Astrocyte of the spinal cord (primary cell): ENCODE data around the gene GNA12.

ENCODE experiments used
- DNase-seq: peaks from one replicate; pipeline ENCODE4 v3.0.0; 2011; ENCODE audit warnings: low read depth, low spot score
- H3K4me3 ChIP-seq: 2 replicates; pipeline ENCODE4 v1.5.1; 2011; ENCODE audit warnings: low read depth, mild to moderate bottlenecking, low read length, moderate library complexity
- in situ Hi-C: cut with HindIII; loops from 2 replicates; pipeline ENCODE4 v1.10.0; 2017; ENCODE audit warnings: low sequenced_read_pairs
- TF ChIP-seq, protein P1 (sequence below): IDR thresholded peaks from 2 replicates; pipeline ENCODE4 v1.5.1; 2012; ENCODE audit warnings: low read depth, mild to moderate bottlenecking, low read length, inconsistent platforms

Gene GNA12

DNA sequence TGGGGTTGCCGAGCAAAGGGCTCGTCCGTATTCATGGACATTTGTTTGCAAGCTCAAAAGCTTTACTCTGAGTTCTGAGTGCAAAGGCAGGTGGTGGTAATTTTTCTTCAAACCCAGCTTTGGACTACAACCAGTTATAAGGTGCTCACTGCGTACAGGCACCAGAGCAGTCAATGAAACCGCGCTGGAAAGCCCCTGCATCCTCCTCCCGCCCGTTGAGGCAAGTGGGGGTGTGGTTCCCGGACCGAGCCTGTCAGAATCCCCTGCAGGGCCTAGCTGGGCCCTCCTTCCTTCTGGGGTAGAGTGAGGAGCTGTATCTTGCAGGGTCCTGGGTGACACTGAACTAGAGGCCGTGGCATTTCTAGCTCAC is 133.8 kb downstream of the GNA12 start:
- TF ChIP-seq, protein P1, sequence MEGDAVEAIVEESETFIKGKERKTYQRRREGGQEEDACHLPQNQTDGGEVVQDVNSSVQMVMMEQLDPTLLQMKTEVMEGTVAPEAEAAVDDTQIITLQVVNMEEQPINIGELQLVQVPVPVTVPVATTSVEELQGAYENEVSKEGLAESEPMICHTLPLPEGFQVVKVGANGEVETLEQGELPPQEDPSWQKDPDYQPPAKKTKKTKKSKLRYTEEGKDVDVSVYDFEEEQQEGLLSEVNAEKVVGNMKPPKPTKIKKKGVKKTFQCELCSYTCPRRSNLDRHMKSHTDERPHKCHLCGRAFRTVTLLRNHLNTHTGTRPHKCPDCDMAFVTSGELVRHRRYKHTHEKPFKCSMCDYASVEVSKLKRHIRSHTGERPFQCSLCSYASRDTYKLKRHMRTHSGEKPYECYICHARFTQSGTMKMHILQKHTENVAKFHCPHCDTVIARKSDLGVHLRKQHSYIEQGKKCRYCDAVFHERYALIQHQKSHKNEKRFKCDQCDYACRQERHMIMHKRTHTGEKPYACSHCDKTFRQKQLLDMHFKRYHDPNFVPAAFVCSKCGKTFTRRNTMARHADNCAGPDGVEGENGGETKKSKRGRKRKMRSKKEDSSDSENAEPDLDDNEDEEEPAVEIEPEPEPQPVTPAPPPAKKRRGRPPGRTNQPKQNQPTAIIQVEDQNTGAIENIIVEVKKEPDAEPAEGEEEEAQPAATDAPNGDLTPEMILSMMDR = no peak

DNA sequence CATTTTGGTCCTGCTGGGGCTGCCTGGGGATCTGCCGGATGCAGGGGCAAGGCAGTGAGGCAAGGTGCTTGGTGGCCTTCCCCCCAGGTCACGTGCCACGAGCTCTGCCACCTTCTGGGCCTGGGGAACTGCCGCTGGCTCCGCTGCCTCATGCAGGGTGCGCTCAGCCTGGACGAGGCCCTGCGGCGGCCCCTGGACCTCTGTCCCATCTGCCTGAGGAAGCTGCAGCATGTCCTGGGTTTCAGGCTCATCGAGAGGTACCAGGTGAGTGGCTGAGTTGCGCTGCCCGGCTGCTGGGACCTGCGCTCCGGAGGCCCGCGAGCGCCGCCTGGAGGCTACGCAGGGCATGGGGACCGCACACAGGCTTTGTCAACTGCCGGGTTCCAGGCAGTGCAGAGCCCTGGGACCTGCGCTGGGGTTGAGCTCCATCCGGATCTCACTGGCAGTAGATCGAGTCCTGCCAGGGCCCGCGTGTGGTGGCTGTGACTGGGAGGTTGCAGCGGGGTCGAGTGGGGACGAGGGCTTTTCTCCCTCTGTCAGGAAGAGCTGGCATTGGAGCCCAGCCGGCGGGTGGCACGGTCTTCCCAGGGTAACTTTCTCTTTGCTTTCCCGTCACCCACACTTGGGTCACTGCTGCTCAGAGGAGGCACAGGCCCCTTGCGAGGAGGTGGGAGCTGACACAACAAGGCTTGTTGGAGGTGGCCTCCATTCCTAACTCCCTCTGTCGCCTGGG is 134.4 kb downstream of the GNA12 start:
- no peak overlapping the region for H3K4me3 ChIP-seq
- in situ Hi-C loops = no loop called here
- peak; percentile 38 for DNase-seq
- TF ChIP-seq, protein P1 = peak; percentile 97

More for the DNA sequence above, 133.8 kb downstream of the GNA12 start:
- no peak overlapping the region for H3K4me3 ChIP-seq
- in situ Hi-C loops = no loop called here
- no peak for DNase-seq

DNA sequence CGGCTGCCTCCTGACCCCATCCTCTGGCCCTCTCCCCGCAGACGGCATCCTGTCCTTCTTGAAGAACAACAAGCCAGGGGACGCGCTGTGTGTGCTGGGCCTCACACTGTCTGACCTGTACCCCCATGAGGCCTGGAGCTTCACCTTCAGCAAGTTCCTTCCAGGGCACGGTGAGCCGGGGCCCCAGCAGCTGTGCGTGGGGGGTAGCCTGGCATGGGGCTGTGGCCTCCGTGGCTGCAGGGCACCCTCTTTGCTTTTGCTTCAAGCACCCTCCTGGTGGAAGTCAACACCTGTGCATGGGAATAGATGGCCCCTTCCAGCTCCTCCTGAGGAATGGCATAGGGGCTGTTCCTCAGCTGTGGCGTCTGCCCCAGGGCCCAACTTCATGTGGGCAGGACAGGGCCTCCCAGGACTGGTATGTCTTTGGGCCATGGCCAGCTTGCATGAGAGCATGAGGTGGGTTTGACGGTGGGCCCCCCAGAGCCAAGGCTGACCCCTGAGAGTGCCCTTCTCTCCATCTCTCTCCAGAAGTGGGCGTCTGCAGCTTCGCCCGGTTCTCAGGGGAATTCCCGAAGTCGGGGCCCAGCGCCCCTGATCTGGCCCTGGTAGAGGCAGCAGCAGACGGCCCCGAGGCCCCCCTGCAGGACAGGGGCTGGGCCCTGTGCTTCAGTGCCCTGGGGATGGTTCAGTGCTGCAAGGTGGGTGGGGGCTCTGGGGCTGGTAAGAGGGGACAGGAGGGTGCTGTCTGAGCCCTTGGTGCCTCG is 135.4 kb downstream of the GNA12 start:
- in situ Hi-C loops = no loop called here
- no peak overlapping the region for H3K4me3 ChIP-seq
- TF ChIP-seq, protein P1 = no peak
- no peak for DNase-seq

DNA sequence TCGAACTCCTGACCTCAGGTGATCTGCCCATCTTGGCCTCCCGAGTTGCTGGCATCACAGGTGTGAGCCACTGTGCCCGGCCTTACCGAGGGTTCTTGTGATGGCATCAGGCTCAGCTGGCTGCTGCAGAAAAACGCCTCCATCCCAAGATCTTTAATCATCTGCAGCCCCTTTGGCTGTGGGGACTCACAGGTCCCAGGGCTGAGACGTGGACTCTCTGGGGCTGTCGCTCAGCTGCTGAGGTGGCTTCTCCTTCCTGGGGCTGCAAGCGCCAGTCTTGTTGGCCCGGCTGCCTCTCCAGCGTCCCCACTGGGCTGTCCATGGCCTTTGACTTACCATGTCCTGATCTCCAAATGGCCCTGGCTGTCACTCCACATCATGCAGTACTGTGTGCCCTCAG is 136.1 kb downstream of the GNA12 start:
- TF ChIP-seq, protein P1 = no peak
- no peak for DNase-seq
- H3K4me3 ChIP-seq = no peak overlapping the region
- in situ Hi-C loops = no loop called here

DNA sequence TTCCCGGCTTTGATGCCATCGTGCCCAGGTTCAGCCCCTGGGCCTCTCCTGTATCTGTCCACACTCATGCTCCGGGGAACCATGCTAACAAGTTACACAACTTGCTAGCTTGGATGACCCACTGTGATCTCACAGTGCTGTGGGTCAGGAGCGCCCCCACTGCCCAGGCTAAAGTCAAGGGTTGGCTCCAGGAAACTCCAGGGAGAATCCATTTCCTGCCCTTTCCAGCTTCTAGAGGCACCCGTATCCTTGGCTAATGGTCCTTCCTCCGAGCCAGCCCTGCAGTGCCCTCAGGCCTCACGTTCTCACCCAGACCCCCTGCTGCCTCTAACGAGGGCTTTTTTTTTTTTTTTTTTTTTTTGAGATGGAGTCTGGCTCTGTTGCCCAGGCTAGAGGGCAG is 136.6 kb downstream of the GNA12 start:
- TF ChIP-seq, protein P1 = no peak
- in situ Hi-C loops = no loop called here
- no peak overlapping the region for H3K4me3 ChIP-seq
- no peak for DNase-seq

DNA sequence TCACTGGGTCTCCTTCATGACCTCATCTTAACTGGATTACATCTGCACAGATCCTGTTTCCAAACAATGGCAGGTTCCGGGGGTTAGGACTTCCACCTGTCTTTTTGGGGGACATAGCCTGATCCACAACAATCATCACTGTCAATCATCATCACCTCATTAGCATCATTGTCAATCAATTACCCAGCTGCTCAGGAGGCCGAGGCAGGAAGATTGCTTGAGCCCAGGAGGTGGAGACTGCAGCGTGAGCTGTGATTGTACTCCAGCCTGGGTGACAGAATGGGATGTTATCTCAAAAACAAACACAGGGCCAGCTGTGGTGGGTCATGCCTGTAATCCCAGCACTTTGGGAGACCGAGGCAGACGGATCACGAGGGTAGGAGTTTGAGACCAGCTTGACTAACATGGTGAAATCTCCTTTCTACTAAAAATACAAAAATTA is 137.4 kb downstream of the GNA12 start:
- TF ChIP-seq, protein P1 = no peak
- in situ Hi-C loops = no loop called here
- DNase-seq = no peak
- H3K4me3 ChIP-seq = no peak overlapping the region
